MCF 10A (cell line): ENCODE data around the gene NBDY. TPM values are rescaled to one million over a fixed set of nuclear protein-coding genes. Genes with fewer than 3 reads are reported as not detected.
"Not testable (repeated sequence)": the region's sequence is repeated elsewhere in the genome, so short reads cannot be mapped to it uniquely, and the experiment has no call there.

Source experiments
- BruUV-seq: library from RNA; stranded (reverse); fragments of 400-500 nt; replicated peaks from 2 replicates; lab custom pipeline; 2021; lab: Mats Ljungman, UMichigan
- CTCF ChIA-PET: fragments of 300-600 bp; sonication (Branson Sonifier 250); formaldehyde crosslinking; extraction: SDS; loops from one replicate; lab custom pipeline; 2021; ENCODE audit warnings: antibody characterized with exemption, inconsistent platforms; lab: Yijun Ruan, JAX
- POLR2A ChIA-PET: fragments of 300-600, 350-650 bp; sonication (Branson Sonifier 250); formaldehyde crosslinking; extraction: SDS; loops from one replicate; lab custom pipeline; 2020; ENCODE audit warnings: antibody characterized with exemption, inconsistent platforms; lab: Yijun Ruan, JAX
- DNase-seq: peaks from one replicate; pipeline ENCODE4 v3.0.0-alpha.2; 2018; ENCODE audit not compliant: unreplicated experiment
- H3K27ac Mint-ChIP-seq: one replicate; pipeline ENCODE4 v1.8.0; 2022; ENCODE audit warnings: mild to moderate bottlenecking, low read depth, mixed read lengths; ENCODE audit not compliant: unreplicated experiment
- H3K27me3 Mint-ChIP-seq: one replicate; pipeline ENCODE4 v1.8.0; 2022; ENCODE audit warnings: mixed read lengths; ENCODE audit not compliant: insufficient read depth, unreplicated experiment
- H3K36me3 Mint-ChIP-seq: one replicate; pipeline ENCODE4 v1.8.0; 2022; ENCODE audit warnings: mild to moderate bottlenecking, moderate library complexity, mixed read lengths; ENCODE audit not compliant: insufficient read depth, unreplicated experiment
- H3K4me1 Mint-ChIP-seq: one replicate; pipeline ENCODE4 v1.8.0; 2022; ENCODE audit warnings: mixed read lengths; ENCODE audit not compliant: insufficient read depth, unreplicated experiment
- H3K4me3 Mint-ChIP-seq: one replicate; pipeline ENCODE4 v1.8.0; 2022; ENCODE audit warnings: mild to moderate bottlenecking, moderate library complexity, mixed read lengths; ENCODE audit not compliant: unreplicated experiment
- H3K9me3 Mint-ChIP-seq: one replicate; pipeline ENCODE4 v1.8.0; 2022; ENCODE audit warnings: mixed read lengths; ENCODE audit not compliant: unreplicated experiment
- intact Hi-C: fragments of 100-400 bp; cut with micrococcal nuclease; formaldehyde crosslinking; loops from 2 replicates; pipeline ENCODE4 v1.14.1; 2022
- total RNA-seq: library from RNA; stranded (reverse); gene quantifications from 2 replicates; pipeline ENCODE4 v1.2.3, GENCODE V29; 2022
- TF ChIP-seq, protein P1 (sequence below): fragments of 200-600 bp; IDR thresholded peaks from one replicate; pipeline ENCODE4 v1.8.0; 2022; ENCODE audit warnings: antibody characterized with exemption, mild to moderate bottlenecking; ENCODE audit not compliant: unreplicated experiment

NBDY gene
- total RNA-seq, 1 experiment from 2014 or later = 54.0 TPM

DNA sequence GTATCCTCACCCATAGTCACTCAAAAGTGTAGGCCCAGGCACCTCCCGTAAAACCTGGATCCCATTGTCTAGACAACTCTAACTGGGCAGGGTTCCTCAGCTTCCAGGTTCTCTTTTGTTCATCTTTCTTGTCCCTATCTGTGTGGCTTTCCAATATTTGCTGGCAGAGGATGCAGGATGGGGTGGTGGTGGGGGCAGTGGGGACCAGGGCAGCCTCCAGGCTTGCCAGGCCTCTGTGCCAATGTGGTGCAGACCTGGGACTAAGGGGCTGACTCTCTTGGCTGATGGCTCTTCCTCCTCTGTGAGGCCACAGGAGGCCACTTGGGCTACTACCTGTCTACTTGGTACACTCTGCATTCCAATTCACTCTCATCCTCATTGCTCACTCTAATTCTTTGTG lies 76.4 kb downstream of the NBDY start:
- no TSS peak for BruUV-seq
- intact Hi-C loops = no loop called here

DNA sequence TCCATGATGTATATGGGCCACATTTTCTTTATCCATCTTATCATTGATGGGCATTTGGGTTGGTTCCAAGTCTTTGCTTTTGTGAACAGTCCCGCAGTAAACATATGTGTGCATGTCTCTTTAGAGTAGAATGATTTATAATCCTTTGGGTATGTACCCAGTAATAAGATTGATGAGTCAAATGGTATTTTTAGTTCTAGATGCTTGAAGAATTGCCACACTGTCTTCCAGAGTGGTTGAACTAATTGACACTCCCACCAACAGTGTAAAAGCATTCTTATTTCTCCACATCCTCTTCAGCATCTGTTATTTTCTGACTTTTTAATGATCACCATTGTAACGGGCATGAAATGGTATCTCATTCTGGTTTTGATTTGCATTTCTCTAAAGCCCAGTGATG lies 77.1 kb downstream of the NBDY start:
- CTCF ChIA-PET = interaction anchor here (0.7 to 3.1 kb wide), 4 partner anchors 8 to 181 kb away, joined by 3 to 21 read pairs (median 4); no protein-coding TSS in a partner anchor
- H3K9me3 Mint-ChIP-seq, H3K27ac Mint-ChIP-seq, POLR2A ChIA-PET, BruUV-seq, H3K4me1 Mint-ChIP-seq, DNase-seq, H3K4me3 Mint-ChIP-seq, intact Hi-C loops: not testable (repeated sequence)
- H3K36me3 Mint-ChIP-seq = peaks cover 10% of the 10 kb centered on the region
- H3K27me3 Mint-ChIP-seq = peaks cover 41% of the 10 kb centered on the region

More for the DNA sequence above, 76.4 kb downstream of the NBDY start:
- Mint-ChIP-seq H3K4me1 (peaks cover 9% of the 10 kb centered on the region), H3K4me3 (no peak overlapping the region), H3K27ac (no peak overlapping the region), H3K36me3 (peaks cover 12% of the 10 kb centered on the region), H3K9me3 (no peaks in the 10 kb centered on the region), H3K27me3 (peaks cover 44% of the 10 kb centered on the region)
- TF ChIP-seq, protein P1, sequence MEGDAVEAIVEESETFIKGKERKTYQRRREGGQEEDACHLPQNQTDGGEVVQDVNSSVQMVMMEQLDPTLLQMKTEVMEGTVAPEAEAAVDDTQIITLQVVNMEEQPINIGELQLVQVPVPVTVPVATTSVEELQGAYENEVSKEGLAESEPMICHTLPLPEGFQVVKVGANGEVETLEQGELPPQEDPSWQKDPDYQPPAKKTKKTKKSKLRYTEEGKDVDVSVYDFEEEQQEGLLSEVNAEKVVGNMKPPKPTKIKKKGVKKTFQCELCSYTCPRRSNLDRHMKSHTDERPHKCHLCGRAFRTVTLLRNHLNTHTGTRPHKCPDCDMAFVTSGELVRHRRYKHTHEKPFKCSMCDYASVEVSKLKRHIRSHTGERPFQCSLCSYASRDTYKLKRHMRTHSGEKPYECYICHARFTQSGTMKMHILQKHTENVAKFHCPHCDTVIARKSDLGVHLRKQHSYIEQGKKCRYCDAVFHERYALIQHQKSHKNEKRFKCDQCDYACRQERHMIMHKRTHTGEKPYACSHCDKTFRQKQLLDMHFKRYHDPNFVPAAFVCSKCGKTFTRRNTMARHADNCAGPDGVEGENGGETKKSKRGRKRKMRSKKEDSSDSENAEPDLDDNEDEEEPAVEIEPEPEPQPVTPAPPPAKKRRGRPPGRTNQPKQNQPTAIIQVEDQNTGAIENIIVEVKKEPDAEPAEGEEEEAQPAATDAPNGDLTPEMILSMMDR = no peak
- POLR2A ChIA-PET = interaction anchor here (1.2 kb wide), 1 partner anchor 173 kb away, joined by 4 read pairs; no protein-coding TSS in a partner anchor
- CTCF ChIA-PET = interaction anchor here (1.4 to 3.6 kb wide), 2 partner anchors 172 to 183 kb away, joined by 5 to 69 read pairs; no protein-coding TSS in a partner anchor
- DNase-seq = no peak

DNA sequence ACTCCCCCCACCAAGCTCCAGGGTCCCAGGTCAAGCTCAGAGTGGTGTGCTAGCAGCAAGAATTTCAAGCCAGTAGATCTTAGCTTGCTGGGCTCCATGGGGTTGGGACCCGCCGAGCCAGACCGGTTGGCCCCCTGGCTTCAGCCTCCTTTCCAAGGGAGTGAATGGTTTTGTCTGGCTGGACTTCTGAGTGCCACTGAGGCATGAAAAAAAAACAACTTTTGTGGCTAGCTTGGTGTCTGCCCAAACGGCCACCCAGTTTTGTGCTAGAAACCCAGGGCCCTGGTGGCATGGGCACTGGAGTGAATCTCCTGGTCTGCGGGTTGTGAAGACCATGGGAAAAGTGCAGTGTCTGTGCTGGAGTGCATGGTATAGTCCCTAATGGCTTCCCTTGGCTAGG lies 82.6 kb downstream of the NBDY start:
- H3K36me3 Mint-ChIP-seq = no peaks in the 10 kb centered on the region
- H3K9me3 Mint-ChIP-seq = no peaks in the 10 kb centered on the region
- no TSS peak for BruUV-seq
- H3K4me1 Mint-ChIP-seq = peaks cover 18% of the 10 kb centered on the region
- ChIA-PET CTCF (interaction anchor here (0.7 to 1.8 kb wide), 2 partner anchors 166 to 168 kb away, joined by 4 to 8 read pairs; no protein-coding TSS in a partner anchor), POLR2A (no interaction called here)
- intact Hi-C loops = no loop called here
- no peak overlapping the region for H3K27ac Mint-ChIP-seq
- DNase-seq = no peak
- H3K4me3 Mint-ChIP-seq = no peak overlapping the region
- TF ChIP-seq, protein P1 = no peak
- H3K27me3 Mint-ChIP-seq = peaks cover 57% of the 10 kb centered on the region

DNA sequence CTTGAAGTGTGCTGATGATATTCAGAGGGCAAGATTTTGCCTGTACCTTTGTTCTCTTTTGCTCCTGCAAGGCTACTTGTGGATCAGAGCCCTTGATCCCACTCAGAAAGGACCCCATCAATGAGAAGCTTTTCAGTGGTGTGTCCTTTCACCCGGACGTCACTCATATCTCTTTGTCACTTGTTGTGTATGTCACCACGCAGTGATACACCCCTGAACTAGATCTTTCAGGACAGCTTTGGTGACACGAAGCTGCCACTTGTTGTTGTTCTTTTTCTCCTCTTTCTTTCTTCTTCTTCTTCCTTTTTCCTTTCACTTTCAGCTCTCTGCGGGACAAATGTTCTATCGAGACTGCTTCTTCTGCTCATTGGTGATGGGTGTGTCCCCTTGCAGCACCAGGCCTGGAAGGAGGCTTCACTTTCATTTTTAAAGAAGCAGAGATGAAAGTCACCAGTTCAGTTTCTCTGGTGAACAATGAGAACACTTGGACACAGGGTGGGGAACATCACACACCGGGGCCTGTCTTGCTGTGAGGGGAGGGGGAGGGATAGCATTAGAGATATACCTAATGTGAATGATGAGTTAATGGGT lies 83.6 kb downstream of the NBDY start:
- Mint-ChIP-seq H3K9me3 (no peaks in the 10 kb centered on the region), H3K27ac (peak overlapping the region; percentile 59), H3K36me3 (no peaks in the 10 kb centered on the region), H3K4me1 (peaks cover 18% of the 10 kb centered on the region), H3K27me3 (peaks cover 55% of the 10 kb centered on the region), H3K4me3 (no peak overlapping the region)
- intact Hi-C loops = no loop called here
- DNase-seq = no peak
- CTCF ChIA-PET = interaction anchor here (0.8 to 0.9 kb wide), 2 partner anchors 8 to 166 kb away, joined by 3 to 4 read pairs; no protein-coding TSS in a partner anchor
- no TSS peak for BruUV-seq
- POLR2A ChIA-PET = interaction anchor here (0.7 kb wide), 1 partner anchor 139 kb away, joined by 4 read pairs; no protein-coding TSS in a partner anchor
- TF ChIP-seq, protein P1 = no peak
